ENCODE results near the gene ZNF548.
"Not testable (repeated sequence)": the region's sequence is repeated elsewhere in the genome, so short reads cannot be mapped to it uniquely, and the experiment has no call there.

The ZNF548 gene

DNA sequence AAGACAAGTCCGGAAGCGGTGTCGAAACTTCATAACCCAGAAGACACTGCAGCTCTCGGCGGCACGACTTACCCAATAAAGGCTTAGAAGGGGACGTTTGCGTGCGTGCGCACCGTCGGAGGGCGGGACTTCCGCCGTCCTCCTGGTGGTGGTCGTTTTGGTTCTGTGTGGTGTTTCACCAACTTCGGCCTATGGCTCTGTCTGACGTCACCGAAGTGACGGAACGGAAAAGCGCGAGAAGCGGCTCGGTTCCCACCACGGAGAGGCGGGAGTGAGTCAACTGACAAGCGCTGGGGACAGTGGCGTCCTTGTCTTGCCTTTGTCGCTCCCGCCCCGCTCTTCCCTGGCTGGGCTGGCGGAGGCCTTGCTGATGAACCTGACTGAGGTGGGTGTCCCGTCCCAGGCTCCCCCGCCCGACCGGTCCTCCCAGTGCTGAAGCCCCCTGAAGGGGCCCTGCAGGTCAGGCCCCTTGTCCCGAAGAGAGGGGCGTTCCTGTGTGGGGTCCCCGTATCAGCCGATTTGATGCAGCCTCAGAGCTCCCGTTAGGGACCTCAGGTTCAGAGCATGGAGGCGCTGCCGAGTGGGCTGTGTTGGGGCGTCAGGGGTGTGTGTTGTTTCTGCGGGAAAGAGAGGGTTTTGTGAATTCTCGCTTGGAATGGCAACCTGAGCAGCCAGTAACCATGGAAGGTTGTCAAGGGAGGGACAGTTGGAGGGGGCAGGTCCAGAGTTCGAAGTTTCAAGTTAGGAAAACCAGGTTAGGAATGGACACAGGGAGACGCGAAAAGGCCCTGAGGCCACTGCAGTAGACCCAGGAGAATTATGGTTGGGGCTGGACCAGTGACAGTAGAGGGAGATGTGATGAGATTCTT lies at the start of gene ZNF548:
TSS of gene ZNF548 (plus strand) at position 125 of the 869 bp plus-strand sequence. CDS start at position 371, 246 bp downstream.
- DNase-seq (ENCODE audit: low read depth in 2 of 2, low spot score in 1 of 2), result peak; percentile 98

GRCh38 chr19:57342582-57342981 lies 47.1 kb upstream of the ZNF548 start:
- no peak for DNase-seq (ENCODE audit: low read depth in 2 of 2, low spot score in 1 of 2)

- DNase-seq (ENCODE audit: low read depth in 2 of 2, low spot score in 1 of 2), result no peak
Observed at GRCh38 chr19:57348136-57348535, 41.5 kb upstream of the ZNF548 start.

GRCh38 chr19:57350877-57351805 lies 38.5 kb upstream of the ZNF548 start, which contains the start of gene ZNF304:
TSS of gene ZNF304 (plus strand) at chr19:57351271. CDS start at chr19:57351665, 394 bp downstream.
- peak; percentile 60 to 73 for DNase-seq (ENCODE audit: low read depth in 2 of 2, low spot score in 1 of 2)

GRCh38 chr19:57351867-57352266 lies 37.8 kb upstream of the ZNF548 start:
- DNase-seq (ENCODE audit: low read depth in 2 of 2, low spot score in 1 of 2), result no peak

DNA sequence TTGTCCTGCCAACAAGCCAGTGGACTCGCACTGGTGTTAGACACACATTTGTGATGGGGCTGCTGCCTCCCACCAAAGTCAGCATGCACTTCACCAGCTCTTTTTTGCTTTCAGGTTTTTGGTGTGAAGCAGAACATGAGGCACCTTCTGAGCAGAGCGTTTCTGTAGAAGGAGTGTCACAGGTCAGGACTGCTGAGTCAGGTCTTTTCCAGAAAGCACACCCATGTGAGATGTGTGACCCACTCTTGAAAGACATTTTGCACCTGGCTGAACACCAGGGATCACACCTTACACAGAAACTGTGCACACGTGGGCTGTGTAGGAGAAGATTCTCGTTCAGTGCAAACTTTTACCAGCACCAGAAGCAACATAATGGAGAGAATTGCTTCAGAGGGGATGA lies 33.7 kb upstream of the ZNF548 start:
- no peak for DNase-seq (ENCODE audit: low read depth in 2 of 2, low spot score in 1 of 2)

- no peak for DNase-seq (ENCODE audit: low read depth in 2 of 2, low spot score in 1 of 2)
Observed at GRCh38 chr19:57357406-57357805, 32.2 kb upstream of the ZNF548 start.

- DNase-seq (ENCODE audit: low read depth in 2 of 2, low spot score in 1 of 2), result no peak
Observed at GRCh38 chr19:57359300-57359699, 30.4 kb upstream of the ZNF548 start.

DNA sequence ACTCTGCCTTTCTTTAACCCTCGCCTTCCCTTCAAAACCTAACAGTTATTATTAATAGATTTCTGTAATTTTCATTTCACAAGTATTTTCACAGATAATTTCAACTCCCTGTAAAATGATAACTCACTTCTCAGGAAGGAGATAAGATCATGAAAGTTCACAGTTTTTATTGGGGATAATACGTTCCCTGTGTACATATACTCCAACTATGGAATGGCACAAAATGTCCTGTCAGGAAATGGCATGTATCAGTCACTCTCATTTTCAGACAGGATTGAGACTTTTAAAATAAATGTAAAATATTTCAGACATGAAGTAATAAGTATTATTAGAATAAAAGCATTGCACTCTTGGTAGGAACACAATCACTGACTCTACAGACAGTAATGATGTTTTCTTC lies 27.2 kb upstream of the ZNF548 start:
- no peak for DNase-seq (ENCODE audit: low read depth in 2 of 2, low spot score in 1 of 2)

- DNase-seq (ENCODE audit: low read depth in 2 of 2, low spot score in 1 of 2), result peak; percentile 97 to 98
Observed at GRCh38 chr19:57362997-57363687, 26.5 kb upstream of the ZNF548 start, which contains the start of the genes TRAPPC2B and ZNF547. TSS of gene TRAPPC2B (plus strand) at chr19:57363551. CDS start at chr19:57364834, 1,283 bp downstream. TSS of gene ZNF547 (plus strand) at chr19:57363551. CDS start at chr19:57368556, 5,005 bp downstream.

- no peak for DNase-seq (ENCODE audit: low read depth in 2 of 2, low spot score in 1 of 2)
Observed at GRCh38 chr19:57363688-57364181, 25.9 kb upstream of the ZNF548 start.

DNA sequence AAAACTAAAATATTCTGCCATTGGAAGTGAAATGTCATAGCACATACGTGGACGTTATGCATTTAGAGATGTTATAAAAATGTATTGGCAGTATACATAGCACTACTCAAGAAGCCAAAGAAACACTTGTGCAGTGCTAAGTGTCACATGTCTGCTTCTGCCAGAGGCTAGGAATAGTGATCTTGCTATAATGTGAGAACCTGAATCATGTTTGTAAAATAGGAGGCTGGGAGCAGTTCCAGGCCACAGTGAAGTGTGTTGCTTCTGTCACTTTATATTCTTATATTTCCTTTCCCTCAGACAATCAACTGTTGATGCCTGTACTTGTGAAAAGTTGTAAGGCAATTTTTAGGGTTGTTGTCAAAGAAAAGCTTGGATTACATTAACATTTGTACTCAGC lies 22.9 kb upstream of the ZNF548 start:
- DNase-seq (ENCODE audit: low read depth in 2 of 2, low spot score in 1 of 2), result no peak

DNA sequence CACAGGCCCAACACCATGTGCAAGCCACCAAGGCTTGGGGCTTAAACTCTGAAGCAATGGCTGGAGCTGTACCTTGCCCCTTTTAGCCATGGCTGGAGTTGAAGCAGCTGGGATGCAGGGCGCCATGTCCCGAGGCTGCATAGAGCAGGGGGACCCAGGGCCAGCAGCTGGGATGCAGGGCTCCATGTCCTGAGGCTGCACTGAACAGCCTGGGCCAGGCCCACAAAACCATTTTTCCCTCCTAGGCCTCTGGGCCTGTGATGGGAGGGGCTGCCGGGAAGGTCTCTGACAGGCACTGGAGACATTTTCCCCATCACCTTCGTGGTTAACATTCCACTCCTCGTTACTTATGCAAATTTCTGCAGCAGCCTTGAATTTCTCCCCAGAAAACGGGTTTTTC lies 15.5 kb upstream of the ZNF548 start:
- no peak for DNase-seq (ENCODE audit: low read depth in 2 of 2, low spot score in 1 of 2)

DNA sequence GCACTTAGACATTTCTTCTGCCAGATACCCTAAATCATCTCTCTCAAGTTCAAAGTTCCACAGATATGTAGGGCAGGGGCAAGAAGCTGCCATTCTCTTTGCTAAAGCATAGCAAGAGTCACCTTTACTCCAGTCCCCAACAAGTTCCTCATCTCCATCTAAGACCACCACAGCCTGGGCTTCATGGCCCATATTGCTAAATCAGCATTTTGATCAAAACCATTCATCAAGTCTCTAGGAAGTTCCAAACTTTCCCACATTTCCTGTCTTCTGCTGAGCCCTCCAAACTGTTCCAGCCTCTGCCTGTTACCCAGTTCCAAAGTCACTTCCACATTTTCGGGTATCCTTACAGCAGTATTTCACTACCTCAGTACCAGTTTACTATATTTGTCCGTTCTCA lies 15.0 kb upstream of the ZNF548 start:
- not testable (repeated sequence) for DNase-seq (ENCODE audit: low read depth in 2 of 2, low spot score in 1 of 2)

GRCh38 chr19:57376151-57376550 lies 13.5 kb upstream of the ZNF548 start:
- no peak for DNase-seq (ENCODE audit: low read depth in 2 of 2, low spot score in 1 of 2)

DNA sequence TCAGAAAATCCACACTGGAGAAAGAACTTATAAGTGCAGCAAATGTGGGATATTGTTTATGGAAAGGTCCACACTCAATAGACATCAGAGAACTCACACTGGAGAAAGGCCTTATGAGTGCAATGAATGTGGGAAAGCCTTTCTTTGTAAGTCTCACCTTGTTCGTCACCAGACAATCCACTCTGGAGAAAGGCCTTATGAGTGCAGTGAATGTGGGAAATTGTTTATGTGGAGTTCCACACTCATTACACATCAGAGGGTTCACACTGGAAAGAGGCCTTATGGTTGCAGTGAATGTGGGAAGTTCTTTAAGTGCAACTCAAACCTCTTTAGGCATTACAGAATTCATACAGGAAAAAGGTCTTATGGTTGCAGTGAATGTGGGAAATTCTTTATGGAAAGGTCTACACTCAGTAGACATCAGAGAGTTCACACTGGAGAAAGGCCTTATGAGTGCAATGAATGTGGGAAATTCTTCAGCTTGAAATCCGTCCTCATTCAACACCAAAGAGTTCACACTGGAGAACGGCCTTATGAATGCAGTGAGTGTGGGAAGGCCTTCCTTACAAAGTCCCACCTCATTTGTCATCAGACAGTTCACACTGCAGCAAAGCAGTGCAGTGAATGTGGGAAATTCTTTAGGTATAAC lies 12.0 kb upstream of the ZNF548 start:
- DNase-seq (ENCODE audit: low read depth in 2 of 2, low spot score in 1 of 2), result no peak

GRCh38 chr19:57380923-57381322 lies 8.7 kb upstream of the ZNF548 start:
- no peak for DNase-seq (ENCODE audit: low read depth in 2 of 2, low spot score in 1 of 2)

DNA sequence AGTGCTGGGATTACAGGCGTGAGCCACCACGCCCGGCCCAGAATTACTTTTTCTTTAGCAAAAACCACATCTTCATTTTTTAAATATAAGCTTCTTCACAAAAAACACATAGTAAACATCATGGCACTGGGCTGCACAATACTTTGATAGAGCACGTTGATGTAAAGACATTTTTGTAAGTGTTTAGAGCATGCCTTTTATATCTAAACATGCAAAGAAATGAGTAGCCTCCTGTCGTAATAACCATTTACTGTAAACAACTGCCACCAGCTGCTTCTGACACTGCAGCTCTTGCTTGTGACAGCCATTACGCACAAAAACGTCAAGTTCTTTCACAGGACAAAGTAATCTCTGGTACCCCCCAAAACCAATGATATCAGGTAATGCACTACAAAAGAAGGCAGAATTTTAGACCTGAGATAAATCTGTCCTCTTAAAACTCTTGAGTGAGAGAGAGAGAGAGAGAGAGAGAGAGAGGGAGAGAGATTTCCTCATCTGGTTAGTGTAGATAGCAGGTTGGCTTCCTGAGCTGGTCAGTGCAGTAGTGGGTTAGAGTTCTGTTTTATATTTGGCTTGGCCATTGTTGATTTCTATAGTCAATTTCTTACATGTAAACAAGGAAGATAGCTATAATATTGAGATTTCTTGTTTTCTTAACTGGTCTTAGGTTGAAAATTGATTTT lies 6.7 kb upstream of the ZNF548 start:
- no peak for DNase-seq (ENCODE audit: low read depth in 2 of 2, low spot score in 1 of 2)

DNA sequence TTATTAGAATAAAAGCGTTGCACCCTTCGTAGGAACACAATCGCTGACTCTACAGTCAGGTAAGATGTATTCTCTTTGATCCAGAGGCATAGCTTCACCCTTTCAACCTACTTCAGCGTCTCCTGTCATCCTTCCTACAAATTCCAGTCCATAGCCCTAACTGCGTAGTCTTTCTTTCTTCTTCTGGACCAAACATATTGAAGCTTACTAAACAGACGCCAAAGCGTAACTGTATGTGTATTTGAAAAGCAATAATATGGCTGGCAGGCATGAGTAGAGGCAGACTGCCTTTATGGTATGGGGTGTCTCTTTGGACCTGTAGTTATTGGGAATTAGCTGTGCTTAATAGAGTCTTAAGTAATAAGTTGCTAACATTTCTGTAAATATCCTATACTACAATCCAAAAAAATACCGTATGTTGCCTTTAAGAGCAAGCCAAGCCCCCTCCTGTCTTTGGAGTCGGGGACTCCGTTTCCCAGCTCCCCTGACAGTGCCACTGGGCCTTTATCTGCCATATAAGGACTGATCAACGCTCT lies 392 bp upstream of the ZNF548 start:
- no peak for DNase-seq (ENCODE audit: low read depth in 2 of 2, low spot score in 1 of 2)

Data from stimulated activated CD8-positive, alpha-beta memory T cell treated with anti-CD3 and anti-CD28 coated beads, Interleukin-4, amount 100 ng/mL, for 4 hours (primary cell).